Myocyte (in vitro differentiated cells): ENCODE measurements around the gene TMUB2. TPM values are rescaled to one million over a fixed set of nuclear protein-coding genes. Genes with fewer than 3 reads are reported as not detected.
A peak's percentile ranks its signal among the peaks of the same experiment; 100 is the strongest.

Experiments
- DNase-seq: peaks from one replicate; pipeline ENCODE4 v3.0.0-alpha.2; 2012; ENCODE audit warnings: low read depth
- total RNA-seq: library from RNA; depleted of rRNA; stranded (reverse); fragments of >200 nt; gene quantifications from 2 replicates; pipeline ENCODE4 v1.2.3, GENCODE V29; 2014

The TMUB2 gene
- total RNA-seq, 1 donor from 2014 or later = 28.6 TPM

DNA sequence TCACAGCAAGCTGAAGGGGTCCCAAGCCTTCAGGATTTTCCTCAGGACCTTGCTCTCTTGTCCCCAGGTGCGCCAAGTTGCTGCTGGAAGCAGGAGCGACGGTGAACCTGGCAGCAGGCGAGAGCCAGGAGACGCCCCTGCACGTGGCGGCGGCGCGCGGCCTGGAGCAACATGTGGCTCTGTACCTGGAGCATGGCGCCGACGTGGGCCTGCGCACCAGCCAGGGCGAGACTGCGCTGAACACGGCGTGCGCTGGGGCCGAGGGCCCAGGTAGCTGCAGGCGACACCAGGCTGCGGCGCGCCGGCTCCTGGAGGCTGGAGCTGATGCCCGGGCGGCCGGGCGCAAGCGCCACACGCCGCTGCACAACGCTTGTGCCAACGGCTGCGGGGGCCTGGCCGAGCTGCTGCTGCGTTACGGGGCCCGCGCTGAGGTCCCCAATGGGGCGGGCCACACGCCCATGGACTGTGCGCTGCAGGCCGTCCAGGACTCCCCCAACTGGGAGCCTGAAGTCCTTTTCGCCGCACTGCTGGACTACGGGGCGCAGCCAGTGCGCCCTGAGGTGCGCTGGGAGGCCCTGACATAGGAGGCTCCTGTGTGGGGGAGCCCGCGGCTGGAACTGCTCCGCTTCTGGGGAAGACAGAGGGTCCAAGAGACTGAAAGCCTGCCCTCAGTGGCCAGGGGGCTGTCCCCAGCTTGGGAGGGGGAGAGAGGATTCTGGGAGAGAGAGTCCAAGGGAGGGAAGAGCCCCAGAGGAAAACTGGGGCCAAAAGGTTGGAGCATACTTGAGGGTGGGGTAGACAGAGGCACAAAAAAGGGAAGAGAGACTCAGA, 9.9 kb upstream of the TMUB2 start:
- DNase-seq = no peak

DNA sequence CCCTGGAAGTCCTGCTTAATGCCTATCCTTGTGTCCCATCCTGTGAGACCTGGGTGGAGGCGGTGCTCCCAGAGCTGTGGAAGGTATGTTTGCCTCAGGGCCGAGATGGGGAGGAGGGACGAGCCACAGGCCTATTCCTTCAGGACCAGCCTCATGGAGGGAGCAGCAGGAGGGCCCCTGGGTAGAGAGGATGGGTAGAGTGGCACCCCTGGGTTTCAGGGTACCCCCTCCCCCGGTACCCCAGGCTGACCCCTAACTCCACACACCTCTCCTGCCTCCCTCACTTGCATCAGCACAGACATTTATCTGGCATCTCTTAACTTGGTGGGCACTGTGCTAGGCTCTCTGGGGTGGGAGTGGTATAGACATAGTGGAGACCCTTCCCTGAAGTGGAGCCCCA, 9.1 kb upstream of the TMUB2 start:
- no peak for DNase-seq

DNA sequence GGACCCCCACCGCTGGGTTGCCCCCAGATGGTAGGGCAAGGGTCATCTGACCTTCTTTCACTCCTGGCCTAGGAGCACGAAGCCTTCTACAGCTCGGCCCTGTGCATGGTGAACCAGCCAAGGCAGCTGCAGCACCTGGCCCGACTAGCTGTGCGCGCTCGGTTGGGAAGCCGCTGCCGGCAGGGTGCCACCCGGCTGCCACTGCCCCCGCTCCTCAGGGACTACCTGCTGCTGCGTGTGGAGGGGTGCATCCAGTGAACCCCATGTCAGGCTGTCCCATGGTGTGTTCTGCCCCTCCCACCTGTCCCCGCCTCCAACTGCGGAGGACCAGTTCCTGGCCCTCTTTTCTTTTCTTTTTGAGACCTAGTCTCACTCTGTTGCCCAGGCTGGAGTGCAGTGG, 8.6 kb upstream of the TMUB2 start:
- no peak for DNase-seq

DNA sequence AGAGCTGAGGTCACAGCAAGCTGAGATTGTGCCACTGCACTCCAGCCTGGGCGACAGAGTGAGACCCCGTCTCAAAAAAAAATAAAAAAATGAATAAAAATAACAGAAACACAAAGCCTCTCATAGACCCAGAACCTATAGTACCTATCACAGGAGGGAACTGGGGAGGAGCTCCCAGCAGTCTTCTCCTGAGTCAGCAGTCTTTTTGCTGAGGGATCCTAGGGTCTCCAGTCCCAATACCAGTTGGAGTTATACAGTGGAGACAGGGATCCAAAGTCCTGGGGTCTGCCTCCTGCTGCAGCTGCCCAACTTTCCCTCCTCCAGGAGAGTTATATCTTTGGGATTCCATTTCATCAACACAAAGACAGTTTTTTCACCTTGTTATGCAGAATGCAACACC, 3.7 kb upstream of the TMUB2 start:
- no peak for DNase-seq

DNA sequence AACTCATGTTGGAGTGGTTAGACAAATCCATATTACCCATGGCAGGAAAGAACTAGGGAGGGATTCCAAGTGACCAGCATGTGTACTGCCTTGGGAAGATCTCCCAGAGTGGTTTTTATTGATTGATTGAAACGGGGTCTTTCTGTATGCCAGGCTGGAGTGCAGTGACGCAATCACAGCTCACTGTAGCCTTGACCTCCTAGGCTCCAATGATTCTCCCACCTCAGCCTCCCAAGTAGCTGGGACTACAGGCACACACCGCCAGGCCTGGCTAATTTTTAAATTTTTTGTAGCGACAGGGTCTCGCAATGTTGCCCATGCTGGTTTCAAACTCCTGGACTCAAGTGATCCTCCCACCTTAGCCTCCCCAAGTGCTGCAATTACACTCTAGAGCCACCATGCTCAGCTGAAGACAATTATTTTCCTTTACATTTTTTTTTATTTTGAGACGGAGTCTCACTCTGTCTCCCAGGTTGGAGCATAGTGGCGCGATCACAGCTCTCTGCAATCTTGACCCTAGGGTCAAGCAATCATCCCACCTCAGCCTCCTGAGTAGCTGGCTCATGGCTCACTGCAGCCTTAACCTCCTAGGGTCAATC, 2.5 kb upstream of the TMUB2 start:
- no peak for DNase-seq

DNA sequence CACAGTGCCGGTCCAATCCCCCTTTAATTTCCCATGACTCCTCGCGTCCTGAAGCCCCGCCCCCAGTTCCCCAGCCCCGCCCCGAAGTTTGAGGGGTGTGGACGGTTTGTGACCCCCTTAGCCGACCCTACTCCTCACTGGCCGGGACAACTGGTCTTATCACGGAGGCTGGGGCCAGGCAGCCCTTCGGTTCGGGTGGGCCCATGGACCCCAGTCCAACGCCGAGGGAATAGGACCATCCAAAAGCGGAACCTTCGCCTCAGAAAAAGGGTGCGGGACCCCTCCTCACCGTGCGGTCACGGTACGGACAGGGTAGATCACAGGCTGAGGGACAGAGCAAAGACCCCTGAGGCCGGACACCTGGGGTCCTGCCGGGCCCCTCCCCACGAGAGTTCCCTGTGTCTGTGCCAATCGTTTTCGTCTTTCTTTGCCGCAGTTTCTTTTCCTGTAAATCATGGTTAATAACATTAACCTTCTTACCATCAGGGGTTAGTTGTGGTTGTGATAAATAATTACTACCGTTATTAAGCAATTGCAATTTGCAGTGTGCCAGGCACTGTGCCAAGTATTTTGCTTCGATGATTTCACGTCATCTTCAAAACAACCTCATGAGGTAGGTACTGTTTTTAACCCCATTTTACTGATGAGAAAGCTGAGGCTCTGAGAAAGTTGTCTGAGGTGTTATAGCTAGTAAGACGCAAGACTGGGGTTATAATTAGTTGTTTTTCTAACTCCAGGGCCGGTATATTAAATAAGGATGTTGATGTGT, 543 bp downstream of the TMUB2 start:
- DNase-seq = no peak

DNA sequence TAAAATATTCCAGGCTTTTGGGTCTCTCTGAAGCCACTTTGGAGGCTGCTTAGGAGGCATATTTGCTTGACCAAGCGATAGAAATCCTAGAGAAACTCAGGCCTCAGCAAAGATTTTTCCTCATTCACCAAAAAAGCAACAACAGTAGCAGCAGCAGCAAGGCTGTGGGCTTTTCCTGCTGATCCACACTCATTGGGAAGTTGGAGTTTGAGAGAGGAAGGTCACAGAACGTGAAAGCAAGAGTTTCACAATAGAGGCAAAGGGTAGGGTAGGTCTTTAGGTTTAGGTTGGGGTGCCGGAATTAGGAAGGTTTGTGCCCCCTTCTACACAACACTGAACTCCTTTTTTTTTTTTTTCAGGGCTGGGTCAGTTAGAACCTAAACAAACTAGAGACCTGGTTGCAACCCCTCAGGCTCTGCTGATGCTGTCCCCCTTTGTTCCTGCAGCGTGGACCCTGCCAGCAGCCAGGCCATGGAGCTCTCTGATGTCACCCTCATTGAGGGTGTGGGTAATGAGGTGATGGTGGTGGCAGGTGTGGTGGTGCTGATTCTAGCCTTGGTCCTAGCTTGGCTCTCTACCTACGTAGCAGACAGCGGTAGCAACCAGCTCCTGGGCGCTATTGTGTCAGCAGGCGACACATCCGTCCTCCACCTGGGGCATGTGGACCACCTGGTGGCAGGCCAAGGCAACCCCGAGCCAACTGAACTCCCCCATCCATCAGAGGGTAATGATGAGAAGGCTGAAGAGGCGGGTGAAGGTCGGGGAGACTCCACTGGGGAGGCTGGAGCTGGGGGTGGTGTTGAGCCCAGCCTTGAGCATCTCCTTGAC, 2.0 kb downstream of the TMUB2 start:
- no peak for DNase-seq

DNA sequence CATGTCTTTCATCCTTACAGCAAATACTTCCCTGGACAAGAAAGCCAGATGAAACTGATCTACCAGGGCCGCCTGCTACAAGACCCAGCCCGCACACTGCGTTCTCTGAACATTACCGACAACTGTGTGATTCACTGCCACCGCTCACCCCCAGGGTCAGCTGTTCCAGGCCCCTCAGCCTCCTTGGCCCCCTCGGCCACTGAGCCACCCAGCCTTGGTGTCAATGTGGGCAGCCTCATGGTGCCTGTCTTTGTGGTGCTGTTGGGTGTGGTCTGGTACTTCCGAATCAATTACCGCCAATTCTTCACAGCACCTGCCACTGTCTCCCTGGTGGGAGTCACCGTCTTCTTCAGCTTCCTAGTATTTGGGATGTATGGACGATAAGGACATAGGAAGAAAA, 3.7 kb downstream of the TMUB2 start:
- DNase-seq = no peak

DNA sequence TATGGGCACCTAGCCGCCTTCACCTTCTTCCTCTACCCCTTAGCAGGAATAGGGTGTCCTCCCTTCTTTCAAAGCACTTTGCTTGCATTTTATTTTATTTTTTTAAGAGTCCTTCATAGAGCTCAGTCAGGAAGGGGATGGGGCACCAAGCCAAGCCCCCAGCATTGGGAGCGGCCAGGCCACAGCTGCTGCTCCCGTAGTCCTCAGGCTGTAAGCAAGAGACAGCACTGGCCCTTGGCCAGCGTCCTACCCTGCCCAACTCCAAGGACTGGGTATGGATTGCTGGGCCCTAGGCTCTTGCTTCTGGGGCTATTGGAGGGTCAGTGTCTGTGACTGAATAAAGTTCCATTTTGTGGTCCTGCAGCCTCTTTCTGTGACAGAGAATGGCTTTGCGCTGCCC, 4.6 kb downstream of the TMUB2 start:
- peak; percentile 79 for DNase-seq

DNA sequence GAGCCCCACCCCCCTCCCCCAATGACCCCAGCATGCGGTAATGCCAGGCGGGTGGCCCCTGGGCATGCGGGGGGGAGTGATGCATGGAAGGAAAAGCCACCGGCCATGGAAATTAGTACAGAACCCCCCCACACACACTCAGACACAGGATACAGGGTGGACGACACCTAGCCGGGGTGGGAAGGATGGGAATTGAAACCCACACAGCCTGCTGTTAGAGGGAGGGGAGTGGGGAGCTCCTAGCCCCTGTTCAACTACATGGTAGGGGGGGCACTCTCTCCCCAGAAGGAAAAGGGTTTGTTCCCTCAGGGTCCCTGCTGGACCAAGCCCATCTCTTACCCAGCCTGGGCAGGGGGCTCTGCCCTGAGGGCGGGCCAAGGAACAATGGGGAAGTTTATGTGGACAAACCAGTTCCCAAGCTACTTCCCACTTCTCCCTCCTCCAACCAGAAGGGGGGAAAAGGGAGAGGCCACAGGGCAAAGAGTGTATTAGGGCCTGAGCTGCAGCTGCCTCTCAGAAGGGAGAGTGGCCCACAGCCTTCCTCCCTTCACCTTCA, 5.2 kb downstream of the TMUB2 start:
- DNase-seq = no peak

DNA sequence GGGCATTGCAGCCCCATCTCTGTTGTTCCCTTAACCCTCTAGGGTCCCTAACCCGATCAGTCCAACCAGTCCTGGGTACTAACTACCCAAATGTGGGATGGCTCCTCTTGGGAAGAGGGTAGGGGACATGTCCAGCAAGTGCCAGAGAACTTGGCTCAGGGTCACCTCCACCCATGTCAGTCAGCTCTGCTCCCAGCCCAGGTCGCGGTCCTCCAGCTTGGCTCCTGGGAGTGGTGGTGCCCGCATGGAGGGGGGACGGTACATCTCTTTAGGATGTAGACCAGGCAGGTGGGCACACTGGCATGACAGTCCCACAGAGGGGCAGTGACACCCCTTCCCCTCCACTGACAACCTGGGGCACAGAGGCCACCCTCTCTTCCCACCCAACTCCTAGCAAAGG, 6.0 kb downstream of the TMUB2 start:
- DNase-seq = no peak

DNA sequence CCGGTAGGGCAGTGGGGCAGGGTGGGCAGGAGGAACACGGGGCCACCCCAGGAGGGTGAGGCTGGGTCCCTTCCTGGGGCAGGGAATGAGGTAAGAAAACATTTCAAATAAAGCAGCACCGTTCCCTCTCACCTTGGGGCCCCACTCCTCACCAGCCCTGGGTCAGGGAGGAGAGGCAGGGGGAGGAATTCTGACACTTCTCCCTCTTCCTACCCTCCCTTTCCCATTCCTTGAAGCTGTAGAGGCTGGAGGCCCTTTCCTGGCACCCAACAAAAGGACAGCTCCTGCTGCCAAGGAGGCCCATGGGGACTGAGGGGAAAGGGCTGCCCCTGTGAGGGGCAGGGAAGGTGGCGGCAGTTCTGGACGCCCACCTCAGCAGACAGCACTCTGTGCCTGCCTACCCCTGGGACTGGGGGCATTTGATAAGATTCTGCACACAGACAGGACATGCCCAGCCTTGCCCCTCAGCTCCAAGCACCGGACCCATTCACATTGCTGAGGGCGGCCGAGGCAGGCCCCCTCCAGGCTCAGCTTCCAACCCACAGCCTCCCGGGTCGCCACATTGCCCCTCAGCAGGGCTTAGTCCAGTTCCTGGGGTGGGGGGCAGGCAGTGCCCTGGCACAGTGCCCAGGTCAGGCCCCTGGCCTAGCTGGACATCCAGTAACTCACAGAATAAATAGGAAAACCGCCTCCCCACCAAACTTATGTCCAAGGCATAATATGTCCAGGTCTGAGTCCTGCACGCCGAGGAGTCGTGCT, 6.7 kb downstream of the TMUB2 start:
- DNase-seq = no peak

DNA sequence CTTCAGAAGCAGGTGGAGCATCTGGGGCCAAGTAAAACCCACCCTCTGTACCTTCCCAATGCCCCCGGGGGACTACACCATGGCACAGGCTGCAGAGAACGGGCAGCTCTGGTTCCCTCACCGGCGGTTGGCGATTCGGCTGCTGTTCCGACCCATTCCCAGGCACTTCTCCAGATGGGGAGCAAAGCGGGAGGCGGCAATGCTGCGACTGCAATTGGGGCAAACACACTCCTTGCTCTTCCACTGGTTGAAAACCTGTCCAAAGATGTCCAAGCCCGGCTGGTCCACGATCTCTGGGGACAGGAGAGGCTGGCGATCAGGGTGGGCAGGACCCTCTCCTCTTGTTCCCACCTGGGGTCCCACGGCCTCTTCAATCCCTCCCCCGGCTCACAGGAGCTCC, 10.3 kb downstream of the TMUB2 start:
- DNase-seq = no peak

DNA sequence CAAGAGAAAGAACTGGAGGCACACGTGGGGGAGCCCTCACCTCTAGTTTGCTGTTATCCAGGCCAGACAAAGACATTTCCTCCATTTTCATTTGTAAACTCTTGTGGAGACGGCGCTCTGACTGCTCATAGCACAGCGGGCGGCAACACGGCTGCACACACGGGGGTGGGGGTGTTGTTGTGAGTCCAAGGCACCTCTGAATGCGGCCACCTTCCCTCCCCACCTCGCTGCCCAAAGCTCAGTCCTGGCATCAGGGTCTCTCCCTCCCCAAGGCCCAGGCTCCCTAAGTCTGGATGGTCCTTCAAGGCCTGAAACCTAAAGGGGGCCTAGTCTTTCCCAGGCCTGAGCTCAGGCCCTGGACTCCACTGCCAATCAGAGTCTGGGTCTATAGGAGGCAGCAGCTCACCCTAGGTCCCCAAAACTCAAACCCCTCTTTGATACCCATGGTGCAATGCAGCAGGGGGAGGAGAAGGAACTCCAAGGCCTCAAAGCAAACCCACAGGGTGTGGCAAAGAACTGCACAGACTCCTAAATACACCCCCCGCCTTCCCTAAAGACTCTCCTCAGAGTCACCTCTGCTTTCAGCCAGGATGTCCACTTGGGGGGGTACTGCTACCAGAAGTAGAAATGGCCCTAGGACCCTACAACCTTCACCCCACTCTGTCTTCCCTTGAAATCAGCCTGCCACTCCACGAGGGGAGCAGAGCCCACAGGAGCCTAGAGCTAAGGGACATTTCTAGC, 11.4 kb downstream of the TMUB2 start:
- DNase-seq = peak; percentile 81

DNA sequence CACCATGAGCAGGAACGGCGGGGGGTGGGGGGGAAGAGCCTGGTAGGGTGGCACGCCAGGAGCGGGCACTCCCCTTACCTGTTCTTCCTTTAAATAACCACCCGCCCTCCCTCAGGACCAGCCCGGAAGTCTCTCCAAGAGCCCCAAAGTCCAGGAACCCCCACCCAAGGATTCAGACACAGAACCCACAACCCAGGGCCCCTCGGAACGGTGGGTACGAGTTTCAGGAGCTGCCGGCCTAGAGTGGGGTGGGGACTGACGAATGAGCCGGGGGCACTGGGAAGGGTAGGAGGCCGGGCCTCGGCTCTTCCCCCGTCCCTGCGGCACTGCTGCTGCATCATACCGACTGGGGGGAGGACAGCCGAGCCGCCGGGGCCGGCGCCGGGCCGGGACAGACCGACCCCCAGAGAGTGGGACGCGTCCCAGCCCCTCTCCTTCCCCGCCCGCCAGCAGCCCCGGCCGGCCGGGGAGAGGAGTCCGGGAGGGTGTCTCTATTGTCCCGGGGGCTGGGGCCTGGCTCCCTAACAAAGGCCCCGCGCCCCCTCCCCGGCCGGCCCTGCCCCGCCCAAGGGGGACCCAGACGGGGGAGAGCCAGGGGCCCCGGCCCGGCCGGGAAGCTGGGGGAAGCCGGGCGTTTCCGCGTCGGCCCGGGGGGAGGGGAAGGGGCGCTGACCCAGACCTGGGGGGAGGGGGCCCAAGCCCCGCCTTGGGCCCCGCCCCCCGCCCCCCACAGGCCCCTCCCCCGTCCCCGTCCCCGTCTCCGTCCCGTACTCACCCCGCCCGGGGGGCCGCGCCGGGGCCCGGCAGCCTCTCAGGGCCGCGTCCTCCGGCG, 12.2 kb downstream of the TMUB2 start:
- DNase-seq = peak; percentile 60

DNA sequence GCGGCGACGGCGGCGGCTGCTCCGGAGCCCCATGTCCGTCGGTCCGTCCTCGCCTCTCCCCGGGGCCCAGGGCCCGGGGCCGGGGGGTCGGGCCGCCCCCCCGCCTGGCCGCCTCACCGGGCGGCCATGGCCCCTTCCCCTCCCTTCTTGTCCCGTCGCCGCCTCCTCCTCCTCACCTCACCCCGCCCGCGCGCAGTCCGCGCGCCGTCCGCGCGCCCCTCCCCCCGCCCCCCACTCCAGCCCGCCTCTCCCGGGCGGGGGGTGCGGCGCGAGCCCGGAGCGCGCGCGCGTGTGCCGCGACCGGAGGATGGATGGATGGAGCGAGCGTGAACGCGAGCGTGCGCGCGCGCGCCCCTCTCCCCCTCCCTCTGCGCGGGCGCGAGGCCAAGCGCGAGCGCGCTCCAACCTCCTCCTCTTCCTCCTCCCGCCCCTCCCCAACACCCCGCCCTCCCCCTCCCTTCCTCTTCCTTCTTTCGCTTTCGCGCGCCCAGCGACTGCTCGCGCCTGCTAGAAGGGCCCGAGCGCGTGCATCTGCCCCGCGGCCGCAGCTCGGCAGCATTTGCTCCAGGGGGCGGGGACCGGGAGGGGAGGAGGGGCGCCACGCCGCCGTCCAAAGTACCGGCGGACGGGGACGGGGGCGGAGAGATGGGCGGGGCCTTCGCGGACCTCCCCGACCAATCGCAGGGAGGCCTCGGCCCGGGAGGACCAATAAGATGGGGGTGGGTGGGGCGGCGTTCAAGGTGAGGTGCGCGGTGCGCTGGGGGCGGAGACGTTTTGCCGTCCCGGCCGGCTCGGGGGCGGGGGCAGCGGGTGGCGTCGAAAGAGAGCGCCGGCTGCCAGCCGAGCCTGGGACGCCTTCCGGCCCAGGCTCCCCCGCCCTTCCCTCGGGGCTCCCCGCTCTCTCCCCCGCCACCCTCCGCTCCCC, 13.0 kb downstream of the TMUB2 start, which contains the start of gene ATXN7L3:
TSS of gene ATXN7L3 (minus strand) at position 332 of the 925 bp plus-strand sequence. CDS start 1,814 bp downstream, outside the sequence.
- peak; percentile 98 for DNase-seq

DNA sequence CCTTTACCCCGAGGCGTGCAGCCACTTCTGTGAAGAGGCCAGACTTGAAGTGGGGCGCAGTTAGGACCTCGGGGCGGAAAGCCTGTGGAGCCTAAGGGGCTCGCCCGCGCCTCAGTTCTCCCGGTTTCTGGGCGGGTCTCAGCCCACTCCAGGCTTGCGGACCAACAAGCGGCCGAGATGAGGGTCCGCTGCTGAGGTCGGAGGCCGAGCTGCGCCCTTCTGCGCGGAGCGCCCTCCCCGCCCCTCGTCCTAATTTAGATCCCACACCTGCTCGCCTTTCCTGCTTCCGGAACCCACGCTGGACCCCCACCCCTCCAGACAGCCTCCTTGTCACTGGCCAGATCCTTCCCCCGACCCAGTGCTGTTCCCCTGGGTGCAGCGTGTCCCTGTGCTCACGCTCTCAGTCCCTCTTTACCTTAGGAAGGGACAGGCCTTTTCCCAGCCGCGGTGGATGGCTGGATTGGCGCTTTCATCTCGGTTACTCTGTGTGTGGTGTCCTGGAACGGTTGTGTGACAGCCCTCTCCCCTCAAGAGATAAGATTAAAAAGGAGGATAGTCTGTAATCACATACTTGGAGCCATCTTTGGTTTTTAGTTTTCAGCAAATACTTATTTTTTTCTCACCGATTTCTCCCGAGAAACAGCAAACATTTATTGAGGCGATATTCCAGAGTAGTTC, 13.8 kb downstream of the TMUB2 start:
- no peak for DNase-seq
